PC-3 (cell line): Measurements from ENCODE around the gene AHDC1. TPM values are rescaled to one million over a fixed set of nuclear protein-coding genes. Genes with fewer than 3 reads are reported as not detected.
A peak's percentile ranks its signal among the peaks of the same experiment; 100 is the strongest.

Experiments
- ATAC-seq: fragments of 200-7000 bp; cut with Tn5 transposase; 2 replicates; pipeline ENCODE4 v1.9.1; 2020; ENCODE audit warnings: mild to moderate bottlenecking, moderate library complexity
- BruUV-seq: library from RNA; stranded (reverse); fragments of 400-500 nt; replicated peaks from 2 replicates; lab custom pipeline; 2021; lab: Mats Ljungman, UMichigan
- CTCF ChIA-PET: fragments of 300-600 bp; sonication (Branson Sonifier 250); formaldehyde crosslinking; loops from one replicate; lab custom pipeline; 2022; ENCODE audit warnings: antibody characterized with exemption; lab: Charles Lee
- POLR2A ChIA-PET: fragments of 300-600 bp; sonication (Branson Sonifier 250); formaldehyde crosslinking; loops from one replicate; lab custom pipeline; 2022; ENCODE audit warnings: antibody characterized with exemption; ENCODE audit not compliant: unreplicated experiment; lab: Charles Lee
- DNase-seq: peaks from one replicate; pipeline ENCODE4 v3.0.0-alpha.2; 2015
- H2AFZ ChIP-seq: fragments of 300-600 bp; sonication (generic); 2 replicates; pipeline ENCODE4 v1.6.0; 2016; ENCODE audit warnings: antibody characterized with exemption, low read length
- H3F3A ChIP-seq: fragments of 300-600 bp; sonication (generic); one replicate; pipeline ENCODE4 v1.6.0; 2017; ENCODE audit warnings: antibody characterized with exemption, low read length, control low read depth, mild to moderate bottlenecking; ENCODE audit not compliant: unreplicated experiment
- H3K27ac ChIP-seq: fragments of 300-600 bp; sonication (generic); 2 replicates; pipeline ENCODE4 v1.5.1; 2016; ENCODE audit warnings: mild to moderate bottlenecking, low read length
- H3K27me3 ChIP-seq: fragments of 300-600 bp; sonication (generic); 2 replicates; pipeline ENCODE4 v1.6.1; 2016; ENCODE audit warnings: low read length, mixed read lengths
- H3K36me3 ChIP-seq: fragments of 300-600 bp; sonication (generic); 2 replicates; pipeline ENCODE4 v1.6.1; 2016; ENCODE audit warnings: low read depth, mixed run types, low read length, mixed read lengths
- H3K4me1 ChIP-seq: fragments of 300-600 bp; sonication (generic); 2 replicates; pipeline ENCODE4 v1.5.1; 2016; ENCODE audit warnings: low read length; ENCODE audit not compliant: insufficient read depth
- H3K4me2 ChIP-seq: fragments of 300-600 bp; sonication (generic); 2 replicates; pipeline ENCODE4 v1.6.0; 2016; ENCODE audit warnings: low read length
- H3K4me3 ChIP-seq: fragments of 300-600 bp; sonication (generic); 2 replicates; pipeline ENCODE4 v1.5.1; 2016; ENCODE audit warnings: mild to moderate bottlenecking, low read length, mixed read lengths
- H3K79me2 ChIP-seq: fragments of 300-600 bp; sonication (generic); 2 replicates; pipeline ENCODE4 v1.6.1; 2017; ENCODE audit warnings: low read length, mixed read lengths
- H3K9ac ChIP-seq: fragments of 300-600 bp; sonication (generic); 2 replicates; pipeline ENCODE4 v1.6.0; 2016; ENCODE audit warnings: mild to moderate bottlenecking, low read length
- H3K9me2 ChIP-seq: fragments of 300-600 bp; sonication (generic); replicated peaks from 2 replicates; pipeline ENCODE4 v1.6.1; 2016; ENCODE audit warnings: mixed run types, low read length, mixed read lengths
- H3K9me3 ChIP-seq: fragments of 300-600 bp; sonication (generic); 2 replicates; pipeline ENCODE4 v1.6.1; 2016; ENCODE audit warnings: low read length, mixed read lengths
- H4K20me1 ChIP-seq: fragments of 300-600 bp; sonication (generic); 2 replicates; pipeline ENCODE4 v1.6.1; 2016; ENCODE audit warnings: low read length, mixed read lengths
- EZH2 ChIP-seq: fragments of 300-600 bp; sonication (generic); IDR thresholded peaks from one replicate; pipeline ENCODE4 v1.6.1; 2017; ENCODE audit warnings: antibody characterized with exemption, mild to moderate bottlenecking, low read length; ENCODE audit not compliant: unreplicated experiment
- EZH2phosphoT487 ChIP-seq: fragments of 300-600 bp; sonication (generic); IDR thresholded peaks from 2 replicates; pipeline ENCODE4 v1.6.1; 2018; ENCODE audit warnings: mild to moderate bottlenecking, antibody characterized with exemption, low read length, borderline replicate concordance
- intact Hi-C: fragments of 100-400 bp; cut with micrococcal nuclease; formaldehyde crosslinking; loops from 2 replicates; pipeline ENCODE4 v1.9.0; 2023
- total RNA-seq: library from RNA; depleted of rRNA; stranded (reverse); fragments of >200 nt; gene quantifications from 2 replicates; pipeline ENCODE4 v1.2.3, GENCODE V29; 2014
- TF ChIP-seq, protein P1 (sequence below): fragments of 300-600 bp; sonication (generic); conservative IDR thresholded peaks from 2 replicates; pipeline ENCODE4 v1.5.1; 2017; ENCODE audit warnings: antibody characterized with exemption, low read depth, mild to moderate bottlenecking, low read length

The AHDC1 gene
- total RNA-seq, 1 experiment from 2014 or later, result 15.2 TPM

DNA sequence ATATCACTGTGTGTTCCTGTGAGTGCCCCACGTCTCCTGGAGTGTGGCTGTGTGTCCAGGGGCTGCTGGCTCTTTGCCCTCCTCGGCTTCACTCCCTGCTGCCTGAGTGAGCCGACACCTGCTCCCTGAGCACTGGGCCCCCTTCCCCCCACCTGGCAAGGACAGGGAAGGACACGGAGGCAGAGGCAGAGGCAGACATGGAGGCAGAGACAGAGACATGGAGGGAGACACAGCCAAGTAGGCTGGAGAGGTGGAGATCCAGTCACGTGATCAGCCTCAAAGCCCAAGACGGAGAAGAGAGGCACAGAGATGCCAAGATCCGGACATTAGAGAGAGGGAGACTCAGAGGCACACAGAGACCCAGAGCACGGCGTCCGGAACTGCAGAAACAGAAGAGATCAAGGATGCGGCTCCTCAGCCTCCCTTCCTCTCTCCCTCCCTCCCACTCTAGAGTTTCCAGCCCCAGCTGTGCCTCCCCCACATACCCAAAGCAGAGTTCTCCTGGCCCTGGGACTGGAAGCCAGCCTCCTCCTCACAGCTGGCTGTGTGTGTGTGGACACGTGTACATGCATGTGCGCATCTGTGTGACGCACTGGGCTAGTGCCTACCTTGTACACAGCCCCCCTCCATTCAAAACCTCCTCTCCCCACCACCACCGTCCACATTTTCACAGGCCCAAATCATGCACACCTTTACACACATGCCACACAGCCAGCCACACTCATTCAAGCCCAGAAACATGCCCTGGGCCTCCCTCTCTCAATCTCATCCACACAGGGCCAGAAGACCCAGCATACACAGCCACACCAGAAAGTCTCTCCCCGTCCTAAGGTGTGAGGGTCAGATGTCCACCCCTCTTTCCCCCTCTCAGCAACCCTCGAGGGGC, 74.9 kb downstream of the AHDC1 start:
- no peaks in the 10 kb centered on the region for H3K9me3 ChIP-seq
- peaks cover 17% of the 10 kb centered on the region for H3K4me1 ChIP-seq
- no peaks in the 10 kb centered on the region for H3K9me2 ChIP-seq
- no TSS peak for BruUV-seq
- CTCF ChIA-PET, result no interaction called here
- H3K27ac ChIP-seq, result peak overlapping the region; percentile 86
- DNase-seq (no peak), ATAC-seq (peak; percentile 17)
- no peaks in the 10 kb centered on the region for H3K79me2 ChIP-seq
- H3K4me2 ChIP-seq, result peak overlapping the region; percentile 86
- peak overlapping the region; percentile 82 for H3K9ac ChIP-seq
- H3K4me3 ChIP-seq, result peak overlapping the region; percentile 68
- H3K36me3 ChIP-seq, result peaks cover 4% of the 10 kb centered on the region; the same call in 1 of the 2 replicates
- intact Hi-C loops, result no loop called here
- H2AFZ ChIP-seq, result peak overlapping the region; percentile 81
- POLR2A ChIA-PET, result no interaction called here
- no peaks in the 10 kb centered on the region for H4K20me1 ChIP-seq
- TF ChIP-seq, protein P1, sequence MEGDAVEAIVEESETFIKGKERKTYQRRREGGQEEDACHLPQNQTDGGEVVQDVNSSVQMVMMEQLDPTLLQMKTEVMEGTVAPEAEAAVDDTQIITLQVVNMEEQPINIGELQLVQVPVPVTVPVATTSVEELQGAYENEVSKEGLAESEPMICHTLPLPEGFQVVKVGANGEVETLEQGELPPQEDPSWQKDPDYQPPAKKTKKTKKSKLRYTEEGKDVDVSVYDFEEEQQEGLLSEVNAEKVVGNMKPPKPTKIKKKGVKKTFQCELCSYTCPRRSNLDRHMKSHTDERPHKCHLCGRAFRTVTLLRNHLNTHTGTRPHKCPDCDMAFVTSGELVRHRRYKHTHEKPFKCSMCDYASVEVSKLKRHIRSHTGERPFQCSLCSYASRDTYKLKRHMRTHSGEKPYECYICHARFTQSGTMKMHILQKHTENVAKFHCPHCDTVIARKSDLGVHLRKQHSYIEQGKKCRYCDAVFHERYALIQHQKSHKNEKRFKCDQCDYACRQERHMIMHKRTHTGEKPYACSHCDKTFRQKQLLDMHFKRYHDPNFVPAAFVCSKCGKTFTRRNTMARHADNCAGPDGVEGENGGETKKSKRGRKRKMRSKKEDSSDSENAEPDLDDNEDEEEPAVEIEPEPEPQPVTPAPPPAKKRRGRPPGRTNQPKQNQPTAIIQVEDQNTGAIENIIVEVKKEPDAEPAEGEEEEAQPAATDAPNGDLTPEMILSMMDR, result no peak
- TF ChIP-seq EZH2 (no peak), EZH2phosphoT487 (no peak)
- no peaks in the 10 kb centered on the region for H3K27me3 ChIP-seq
- H3F3A ChIP-seq, result no peaks in the 10 kb centered on the region

DNA sequence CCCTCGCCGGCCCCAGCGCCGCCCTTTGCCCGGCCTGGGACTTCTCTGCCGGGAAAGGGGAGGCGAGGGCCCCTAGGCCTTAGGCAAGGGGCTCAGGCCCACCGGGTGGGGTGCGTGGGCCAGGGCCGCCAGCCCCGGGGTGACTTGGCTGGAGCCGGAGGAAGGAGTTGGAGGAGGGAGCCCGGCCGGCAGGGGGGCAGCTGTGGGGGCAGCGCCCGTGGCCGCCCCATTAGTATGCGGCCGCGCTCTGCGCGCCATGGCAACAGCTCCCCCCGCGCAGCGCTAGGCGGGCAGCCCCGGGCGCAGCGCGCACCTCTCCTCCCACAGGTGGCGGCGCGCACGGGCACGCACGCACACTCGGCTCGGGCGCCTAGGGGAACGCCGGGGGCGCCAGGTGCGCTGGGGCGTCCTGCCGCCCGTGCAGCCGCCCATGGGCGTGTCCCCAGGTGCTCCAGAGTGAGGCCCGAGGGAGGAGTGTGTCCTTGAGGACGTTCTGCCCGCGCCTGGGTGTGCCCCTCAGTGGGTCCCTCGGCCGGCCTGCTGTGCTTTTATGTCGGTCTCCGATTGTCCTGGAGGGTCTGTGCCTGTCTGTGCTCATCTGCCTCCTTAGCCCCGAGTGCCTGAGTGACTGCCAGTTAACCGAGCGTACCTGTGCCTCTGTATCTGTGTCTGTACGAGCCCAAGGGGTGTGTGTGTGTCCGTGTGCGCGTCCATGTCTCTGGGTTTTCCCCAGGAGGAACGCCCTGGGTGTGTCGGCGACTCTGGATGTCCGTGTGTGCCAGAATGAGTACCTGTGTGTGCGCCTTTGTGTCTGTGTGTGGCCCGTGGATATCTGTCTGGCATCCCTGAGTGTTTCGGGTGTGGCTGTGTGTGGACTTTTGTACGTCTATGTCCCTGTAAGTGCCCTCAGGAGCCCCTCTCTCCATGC, 75.8 kb downstream of the AHDC1 start:
- Histone ChIP-seq H3K79me2 (no peaks in the 10 kb centered on the region), H3K9me2 (no peaks in the 10 kb centered on the region), H4K20me1 (no peaks in the 10 kb centered on the region), H3F3A (no peaks in the 10 kb centered on the region), H3K27ac (peak overlapping the region; percentile 86), H3K36me3 (peaks cover under 1% of the 10 kb centered on the region; the same call in 1 of the 2 replicates), H2AFZ (peak overlapping the region; percentile 81), H3K4me1 (peaks cover 23% of the 10 kb centered on the region), H3K9ac (peak overlapping the region; percentile 82), H3K27me3 (no peaks in the 10 kb centered on the region), H3K9me3 (no peaks in the 10 kb centered on the region), H3K4me2 (peak overlapping the region; percentile 86), H3K4me3 (peak overlapping the region; percentile 68)
- intact Hi-C loops, result no loop called here
- TSS peak; percentile 92 for BruUV-seq
- ChIA-PET CTCF (interaction anchor here (0.6 kb wide), 1 partner anchor 54 kb away, joined by 3 read pairs; no protein-coding TSS in a partner anchor), POLR2A (no interaction called here)
- DNase-seq, result peak; percentile 83
- peak; percentile 79 for TF ChIP-seq EZH2phosphoT487
- no peak for TF ChIP-seq EZH2
- peak; percentile 68 for ATAC-seq

DNA sequence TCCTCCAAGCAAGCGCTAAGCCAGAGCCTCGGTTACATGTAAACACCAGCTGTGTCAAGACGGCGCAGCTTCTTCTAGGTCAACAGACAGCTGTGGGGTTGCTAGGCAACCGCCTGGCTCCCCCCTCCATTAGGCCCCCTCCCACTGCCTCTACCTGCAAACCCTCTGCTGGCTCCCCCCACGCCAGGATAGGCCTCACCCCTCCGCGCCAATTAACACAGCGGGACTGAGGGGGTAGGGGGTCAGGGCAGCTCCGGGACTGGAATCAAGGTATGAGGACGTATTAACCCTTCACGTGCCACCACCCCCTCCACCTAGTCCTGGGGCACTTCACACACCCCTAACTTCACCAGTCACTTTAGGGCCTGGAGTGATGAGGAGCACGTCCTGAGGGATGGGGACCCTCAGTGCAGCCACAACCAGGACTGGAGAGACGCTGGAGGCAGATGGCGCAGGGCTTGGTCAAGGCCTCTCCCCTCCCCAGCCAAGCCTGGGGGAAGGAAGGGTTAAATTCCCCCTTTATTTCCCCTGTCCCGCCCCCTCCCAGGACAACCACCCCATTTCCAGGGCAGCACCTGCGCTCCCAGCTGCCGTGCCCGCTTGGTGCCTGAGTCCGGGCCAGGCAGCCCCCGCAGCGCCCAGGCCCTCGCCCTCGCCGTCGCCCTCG, 76.6 kb downstream of the AHDC1 start:
- Histone ChIP-seq H3F3A (no peaks in the 10 kb centered on the region), H3K9me3 (no peaks in the 10 kb centered on the region), H3K4me1 (peaks cover 31% of the 10 kb centered on the region), H3K27ac (peak overlapping the region; percentile 86), H2AFZ (no peak overlapping the region; the same call in 1 of the 2 replicates), H3K9ac (peak overlapping the region; percentile 82), H3K79me2 (no peaks in the 10 kb centered on the region), H3K9me2 (no peaks in the 10 kb centered on the region), H3K36me3 (no peaks in the 10 kb centered on the region), H4K20me1 (no peaks in the 10 kb centered on the region), H3K27me3 (no peaks in the 10 kb centered on the region), H3K4me3 (peak overlapping the region; percentile 68; the same call in 1 of the 2 replicates), H3K4me2 (peak overlapping the region; percentile 86)
- ATAC-seq (no peak), DNase-seq (no peak)
- BruUV-seq, result no TSS peak
- intact Hi-C loops, result no loop called here
- POLR2A ChIA-PET, result no interaction called here
- TF ChIP-seq, protein P1, result no peak
- TF ChIP-seq EZH2 (no peak), EZH2phosphoT487 (no peak)
- CTCF ChIA-PET, result interaction anchor here (0.6 kb wide), 1 partner anchor 53 kb away, joined by 3 read pairs; no protein-coding TSS in a partner anchor
